HG03159 (cell line): Measurements from ENCODE around the gene TMEM270.
"Not testable (repeated sequence)": the region's sequence is repeated elsewhere in the genome, so short reads cannot be mapped to it uniquely, and the experiment has no call there.

Experiments
- ATAC-seq: cut with Tn5 transposase; IDR thresholded peaks from one replicate; pipeline ENCODE4 v1.9.1; 2021; ENCODE audit warnings: mild to moderate bottlenecking, moderate library complexity; ENCODE audit not compliant: unreplicated experiment

The TMEM270 gene

DNA sequence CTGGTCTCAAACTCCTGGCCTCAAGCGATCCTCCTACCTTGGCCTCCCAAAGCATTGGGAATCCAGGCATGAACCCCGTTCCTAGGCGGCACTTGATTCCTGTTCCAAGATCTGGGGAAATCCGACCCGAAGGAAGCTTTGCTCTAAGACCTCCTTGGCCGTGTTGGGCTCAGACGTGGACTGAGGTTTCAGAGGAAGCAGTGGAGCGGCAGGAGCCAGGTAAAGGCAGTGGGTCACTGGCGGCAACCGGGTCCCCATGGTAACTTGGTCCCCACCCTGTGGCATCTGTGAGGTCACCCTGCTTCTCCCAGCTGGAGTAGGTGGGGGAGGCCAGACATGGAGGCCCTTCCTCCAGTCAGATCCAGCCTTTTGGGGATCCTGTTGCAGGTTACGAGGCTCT, at the start of gene TMEM270:
TMEM270 (plus strand) TSS at position 301 of the 400 bp plus-strand sequence; CDS start at position 337, 36 bp downstream.
- ATAC-seq: no peak

DNA sequence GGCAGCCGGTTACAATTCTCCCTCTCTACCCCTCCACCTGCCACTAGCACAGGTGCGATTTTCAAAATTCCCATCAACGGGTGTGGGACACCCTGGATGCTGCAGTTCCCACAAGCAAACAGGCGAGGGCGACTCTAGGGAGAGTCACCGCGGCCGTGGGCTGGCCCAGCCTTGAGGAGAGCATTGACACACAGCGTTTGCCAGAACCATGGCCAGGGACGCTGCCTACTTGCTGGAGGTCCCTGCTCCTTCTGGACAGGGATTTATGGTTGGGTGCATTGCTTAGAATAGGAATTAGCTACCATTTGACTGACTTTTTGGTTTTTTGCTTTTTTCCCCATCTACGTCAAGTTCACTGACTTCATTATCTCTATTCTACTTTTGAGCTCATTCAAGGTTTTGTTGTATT, 49.2 kb upstream of the TMEM270 start:
- no peak for ATAC-seq

GRCh38 chr7:73812996-73813395, 48.0 kb upstream of the TMEM270 start:
- ATAC-seq: no peak

DNA sequence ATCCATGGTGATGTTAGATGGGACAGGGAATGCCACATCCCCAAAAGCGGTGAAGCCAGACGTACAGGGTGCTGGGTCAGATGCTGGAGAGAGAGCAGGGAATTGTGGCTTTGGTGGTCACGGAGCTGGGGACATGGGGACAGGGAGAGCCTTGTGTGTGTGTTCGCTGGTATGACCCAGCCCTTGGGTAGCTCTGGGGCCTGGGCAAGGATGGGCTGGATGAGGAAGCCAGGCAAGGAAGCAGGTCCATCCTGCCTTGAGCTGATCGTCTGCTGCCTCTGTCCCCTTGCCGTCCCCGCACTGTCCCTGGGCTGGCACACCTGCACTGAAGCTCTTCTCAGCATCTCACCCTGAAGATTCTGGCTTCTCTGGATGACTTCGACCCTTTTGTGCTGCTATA, 45.5 kb upstream of the TMEM270 start:
- ATAC-seq: no peak

GRCh38 chr7:73817121-73817520, 43.8 kb upstream of the TMEM270 start:
- no peak for ATAC-seq

DNA sequence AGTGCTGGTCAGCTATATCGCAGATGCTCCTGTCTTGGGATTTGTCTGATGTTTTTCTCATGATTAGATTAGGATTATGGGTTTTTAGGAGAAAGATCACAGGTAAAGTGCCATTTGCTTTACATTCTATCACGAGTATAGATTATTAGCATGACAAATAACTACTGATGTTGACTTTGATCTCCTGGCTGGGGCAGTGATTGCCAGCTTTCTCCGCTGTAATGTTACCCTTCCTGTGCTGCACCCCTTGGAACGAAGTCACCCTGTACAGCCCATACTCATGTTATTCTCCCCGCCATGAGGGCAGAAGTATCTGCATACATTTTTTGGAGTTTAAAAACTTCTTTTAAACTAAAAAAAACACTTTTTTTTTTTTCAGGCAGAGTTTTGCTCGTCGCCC, 40.9 kb upstream of the TMEM270 start:
- ATAC-seq: no peak

DNA sequence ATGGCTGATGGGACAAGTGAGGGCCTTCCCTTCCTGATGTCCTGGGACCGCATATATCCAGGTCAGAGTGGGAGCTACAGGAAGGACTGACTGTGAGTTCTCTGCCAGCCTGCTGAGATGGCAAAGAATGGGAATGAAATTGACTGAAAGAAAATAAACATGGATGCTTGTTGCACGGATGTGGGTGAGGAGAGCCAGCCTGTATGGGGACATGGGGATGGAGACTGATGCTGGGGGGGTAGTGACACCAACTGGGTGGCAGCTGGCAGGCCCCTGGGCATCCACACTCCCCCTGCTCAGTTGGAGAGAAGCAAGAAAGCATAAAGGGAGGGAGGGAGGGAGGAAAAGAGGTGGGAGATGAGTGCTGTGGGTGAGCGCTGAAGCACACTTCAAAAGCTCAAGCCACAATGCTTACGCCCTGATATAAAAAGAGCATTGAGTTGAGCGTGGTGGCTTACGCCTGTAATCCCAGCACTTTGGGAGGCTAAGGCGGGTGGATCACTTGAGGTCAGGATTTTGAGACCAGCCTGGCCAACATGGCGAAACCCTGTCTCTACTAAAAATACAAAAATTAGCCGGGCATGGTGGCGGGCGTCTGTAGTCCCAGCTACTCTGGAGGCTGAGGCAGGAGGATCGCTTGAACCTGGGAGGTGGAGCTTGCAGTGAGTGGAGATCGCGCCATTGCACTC, 39.2 kb upstream of the TMEM270 start:
- ATAC-seq: not testable (repeated sequence)

DNA sequence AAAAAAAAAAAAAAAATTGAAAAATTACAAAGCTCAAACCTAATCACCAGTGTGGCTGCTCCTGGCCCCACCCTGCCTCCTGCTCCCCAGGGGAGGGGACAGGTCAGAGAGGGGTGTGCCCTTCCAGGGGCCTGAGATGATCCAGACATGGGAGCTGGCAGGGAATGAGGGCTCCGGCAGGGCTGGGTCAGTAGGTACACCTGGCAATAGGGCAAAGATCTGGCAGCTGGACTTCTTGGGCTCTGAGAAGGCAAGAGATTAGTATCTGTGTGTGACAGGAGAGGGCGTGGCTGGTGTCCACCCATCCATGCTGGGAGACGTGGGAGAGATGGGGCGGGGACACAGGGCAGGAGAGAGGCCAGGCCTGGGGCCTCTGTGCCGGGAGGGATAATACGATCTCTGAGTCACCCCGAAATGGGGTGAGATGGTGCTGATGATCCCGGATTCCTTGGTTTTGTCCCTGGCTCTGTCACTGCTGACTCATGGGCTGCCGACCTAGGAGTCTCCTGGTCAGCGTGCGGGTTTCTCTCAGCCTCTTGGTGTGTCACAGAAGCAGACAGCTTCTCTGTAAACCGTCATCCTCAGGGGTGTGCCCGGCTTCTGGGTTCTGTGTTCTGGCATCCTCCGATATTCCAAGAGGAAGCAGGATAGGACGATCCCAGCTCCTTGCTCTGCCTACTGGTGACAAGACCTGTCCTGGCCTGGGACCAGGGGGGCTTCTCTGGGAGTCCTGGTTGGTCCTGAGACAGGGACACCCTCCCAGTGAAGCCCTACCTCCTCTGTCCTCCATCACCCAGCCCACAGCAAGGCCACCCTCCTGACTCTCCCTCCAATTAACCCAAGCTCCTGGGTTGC, 38.4 kb upstream of the TMEM270 start:
- ATAC-seq: no peak

DNA sequence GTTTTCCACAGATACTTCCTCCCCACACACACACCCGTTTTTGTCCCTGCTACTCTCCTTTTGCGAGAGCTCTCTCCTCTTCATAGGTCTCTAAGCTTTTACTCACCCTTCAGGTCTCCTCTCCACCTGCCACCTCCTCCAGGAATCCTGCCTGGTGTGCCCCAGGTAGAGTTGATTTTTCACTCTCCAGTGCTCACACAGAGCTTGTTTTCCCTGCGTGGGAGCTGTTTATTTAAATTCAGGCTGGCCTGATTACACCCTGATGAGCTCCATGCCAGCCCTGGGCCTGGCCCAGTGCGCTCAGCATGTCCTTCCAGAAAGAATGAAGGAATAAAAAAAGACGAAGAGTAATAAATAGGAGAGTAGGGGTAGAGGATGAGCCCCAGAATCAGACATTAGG, 37.7 kb upstream of the TMEM270 start:
- no peak for ATAC-seq

GRCh38 chr7:73823873-73824592, 36.9 kb upstream of the TMEM270 start:
- ATAC-seq: no peak

- ATAC-seq: no peak
Observed at GRCh38 chr7:73824986-73825385, 36.0 kb upstream of the TMEM270 start.

GRCh38 chr7:73827567-73828106, 33.3 kb upstream of the TMEM270 start:
- no peak for ATAC-seq

GRCh38 chr7:73828107-73828803, 32.7 kb upstream of the TMEM270 start:
- ATAC-seq: no peak

DNA sequence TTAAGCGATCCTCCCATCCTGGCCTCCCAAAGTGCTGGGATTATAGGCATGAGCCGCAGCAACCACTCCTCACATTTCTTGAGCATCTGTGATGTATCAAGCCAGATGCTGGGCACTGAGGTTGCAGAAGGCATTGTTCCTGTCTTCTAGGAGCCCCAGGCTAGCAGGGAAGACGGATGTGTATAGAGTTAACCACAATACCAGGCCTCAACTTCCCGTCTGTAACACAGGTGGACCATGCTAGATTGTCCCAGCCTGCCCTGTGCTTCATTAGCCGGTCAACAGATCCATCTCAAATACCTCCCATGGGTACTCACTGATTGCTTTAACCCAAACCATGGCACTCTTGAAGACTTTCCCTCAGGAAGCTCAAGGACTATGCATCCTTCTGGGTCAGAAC, 32.0 kb upstream of the TMEM270 start:
- ATAC-seq: no peak

GRCh38 chr7:73829505-73829904, 31.5 kb upstream of the TMEM270 start:
- no peak for ATAC-seq

GRCh38 chr7:73829921-73830680, 30.9 kb upstream of the TMEM270 start:
- no peak for ATAC-seq

GRCh38 chr7:73830681-73831583, 30.0 kb upstream of the TMEM270 start, which contains the start of gene CLDN4:
Gene CLDN4, plus strand, starts transcription at chr7:73830996. Its CDS starts 206 bp downstream, at chr7:73831202.
- ATAC-seq: no peak

DNA sequence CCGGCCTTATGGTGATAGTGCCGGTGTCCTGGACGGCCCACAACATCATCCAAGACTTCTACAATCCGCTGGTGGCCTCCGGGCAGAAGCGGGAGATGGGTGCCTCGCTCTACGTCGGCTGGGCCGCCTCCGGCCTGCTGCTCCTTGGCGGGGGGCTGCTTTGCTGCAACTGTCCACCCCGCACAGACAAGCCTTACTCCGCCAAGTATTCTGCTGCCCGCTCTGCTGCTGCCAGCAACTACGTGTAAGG, 29.4 kb upstream of the TMEM270 start:
- ATAC-seq: no peak
